DND-41 (cell line): ENCODE measurements around the gene SMS.

Experiments used
- EZH2 ChIP-seq: IDR thresholded peaks from 3 replicates; pipeline ENCODE4 v1.6.1; 2012; ENCODE audit warnings: borderline replicate concordance, low read depth, mild to moderate bottlenecking, moderate library complexity, low read length, inconsistent platforms; ENCODE audit not compliant: severe bottlenecking
- TF ChIP-seq, protein P1 (sequence below): IDR thresholded peaks from 2 replicates; pipeline ENCODE4 v1.5.1; 2012; ENCODE audit warnings: borderline replicate concordance, low read length, moderate library complexity, mild to moderate bottlenecking; ENCODE audit not compliant: poor library complexity, severe bottlenecking; ENCODE audit errors: extremely low read depth

- TF ChIP-seq, protein P1, sequence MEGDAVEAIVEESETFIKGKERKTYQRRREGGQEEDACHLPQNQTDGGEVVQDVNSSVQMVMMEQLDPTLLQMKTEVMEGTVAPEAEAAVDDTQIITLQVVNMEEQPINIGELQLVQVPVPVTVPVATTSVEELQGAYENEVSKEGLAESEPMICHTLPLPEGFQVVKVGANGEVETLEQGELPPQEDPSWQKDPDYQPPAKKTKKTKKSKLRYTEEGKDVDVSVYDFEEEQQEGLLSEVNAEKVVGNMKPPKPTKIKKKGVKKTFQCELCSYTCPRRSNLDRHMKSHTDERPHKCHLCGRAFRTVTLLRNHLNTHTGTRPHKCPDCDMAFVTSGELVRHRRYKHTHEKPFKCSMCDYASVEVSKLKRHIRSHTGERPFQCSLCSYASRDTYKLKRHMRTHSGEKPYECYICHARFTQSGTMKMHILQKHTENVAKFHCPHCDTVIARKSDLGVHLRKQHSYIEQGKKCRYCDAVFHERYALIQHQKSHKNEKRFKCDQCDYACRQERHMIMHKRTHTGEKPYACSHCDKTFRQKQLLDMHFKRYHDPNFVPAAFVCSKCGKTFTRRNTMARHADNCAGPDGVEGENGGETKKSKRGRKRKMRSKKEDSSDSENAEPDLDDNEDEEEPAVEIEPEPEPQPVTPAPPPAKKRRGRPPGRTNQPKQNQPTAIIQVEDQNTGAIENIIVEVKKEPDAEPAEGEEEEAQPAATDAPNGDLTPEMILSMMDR, result no peak
- no peak for TF ChIP-seq EZH2
These were observed 29.0 kb upstream of the SMS start for GRCh38 chrX:21911481-21911880.
